Epithelial cell of prostate (primary cell): ENCODE data around the gene CBLIF.
A peak's percentile ranks its signal among the peaks of the same experiment; 100 is the strongest.
"Not testable (repeated sequence)": the region's sequence is repeated elsewhere in the genome, so short reads cannot be mapped to it uniquely, and the experiment has no call there.

Experiments
- DNase-seq: peaks from one replicate; pipeline ENCODE4 v3.0.0-alpha.2; 2011; ENCODE audit warnings: low read depth, low spot score
- H3K27ac ChIP-seq: fragments of 450-650 bp; 2 replicates; pipeline ENCODE4 v1.5.1; 2017; ENCODE audit warnings: mild to moderate bottlenecking

CBLIF gene

GRCh38 chr11:59849129-59849528 is 3.8 kb upstream of the CBLIF start:
- no peak for DNase-seq
- no peak overlapping the region for H3K27ac ChIP-seq

GRCh38 chr11:59848439-59848838 is 3.1 kb upstream of the CBLIF start:
- not testable (repeated sequence) for DNase-seq, H3K27ac ChIP-seq

GRCh38 chr11:59847626-59848025 is 2.3 kb upstream of the CBLIF start:
- no peak overlapping the region for H3K27ac ChIP-seq

GRCh38 chr11:59846556-59846955 is 1.3 kb upstream of the CBLIF start:
- no peak overlapping the region for H3K27ac ChIP-seq
- DNase-seq: no peak

More at GRCh38 chr11:59847626-59848025, 2.3 kb upstream of the CBLIF start:
- DNase-seq: no peak

GRCh38 chr11:59842316-59842715 is 3.0 kb downstream of the CBLIF start:
- no peak overlapping the region for H3K27ac ChIP-seq
- DNase-seq: no peak

- no peak overlapping the region for H3K27ac ChIP-seq
- no peak for DNase-seq
These were observed 3.8 kb downstream of the CBLIF start for GRCh38 chr11:59841514-59841913.

GRCh38 chr11:59839615-59840014 is 5.7 kb downstream of the CBLIF start:
- DNase-seq: no peak
- no peak overlapping the region for H3K27ac ChIP-seq

GRCh38 chr11:59833602-59834001 is 11.7 kb downstream of the CBLIF start:
- DNase-seq: no peak

GRCh38 chr11:59829358-59829757 is 15.9 kb downstream of the CBLIF start:
- no peak overlapping the region for H3K27ac ChIP-seq
- DNase-seq: no peak

More at GRCh38 chr11:59833602-59834001, 11.7 kb downstream of the CBLIF start:
- H3K27ac ChIP-seq: no peak overlapping the region

GRCh38 chr11:59822989-59823566 is 22.2 kb downstream of the CBLIF start:
- no peak overlapping the region for H3K27ac ChIP-seq
- no peak for DNase-seq

GRCh38 chr11:59818572-59818971 is 26.7 kb downstream of the CBLIF start:
- no peak for DNase-seq
- H3K27ac ChIP-seq: no peak overlapping the region

GRCh38 chr11:59816434-59816833 is 28.9 kb downstream of the CBLIF start:
- not testable (repeated sequence) for DNase-seq, H3K27ac ChIP-seq

GRCh38 chr11:59815754-59816153 is 29.5 kb downstream of the CBLIF start:
- no peak for DNase-seq
- H3K27ac ChIP-seq: no peak overlapping the region

- no peak overlapping the region for H3K27ac ChIP-seq
- no peak for DNase-seq
These were observed 31.3 kb downstream of the CBLIF start for GRCh38 chr11:59814021-59814420.

GRCh38 chr11:59813364-59813763 is 31.9 kb downstream of the CBLIF start:
- H3K27ac ChIP-seq: no peak overlapping the region
- DNase-seq: no peak

GRCh38 chr11:59812220-59812619 is 33.1 kb downstream of the CBLIF start:
- no peak overlapping the region for H3K27ac ChIP-seq
- no peak for DNase-seq

- peak overlapping the region; percentile 78 for H3K27ac ChIP-seq
- no peak for DNase-seq
These were observed 34.4 kb downstream of the CBLIF start for GRCh38 chr11:59810911-59811259.

GRCh38 chr11:59810189-59810910 is 34.9 kb downstream of the CBLIF start, which contains the start of gene MRPL16:
Gene MRPL16, minus strand, starts transcription at chr11:59810778. Its CDS starts 120 bp downstream, at chr11:59810658.
- H3K27ac ChIP-seq: peak within 1 kb of the TSS; percentile 78
- DNase-seq: peak; percentile 75

GRCh38 chr11:59807047-59807610 is 38.2 kb downstream of the CBLIF start:
- no peak for DNase-seq
- no peak overlapping the region for H3K27ac ChIP-seq

- H3K27ac ChIP-seq: no peak overlapping the region
- DNase-seq: no peak
These were observed 41.2 kb downstream of the CBLIF start for GRCh38 chr11:59804061-59804460.

GRCh38 chr11:59802639-59803176 is 42.6 kb downstream of the CBLIF start:
- DNase-seq: no peak
- no peak overlapping the region for H3K27ac ChIP-seq
